ENCODE results near the gene HSF2BP.
A peak's percentile ranks its signal among the peaks of the same experiment; 100 is the strongest.

The HSF2BP gene

GRCh38 chr21:43644071-43644470, 15.2 kb downstream of the HSF2BP start:
- Histone ChIP-seq H3K79me2 (ENCODE audit: control insufficient read depth, insufficient read depth, low read length, poor library complexity) (no peaks in the 10 kb centered on the region), H3K79me1 (ENCODE audit: low read length) (peaks cover 3% of the 10 kb centered on the region), H3K14ac (ENCODE audit: low read length) (no peak overlapping the region), H3K4me1 (ENCODE audit: control insufficient read depth in 1 of 2, insufficient read depth in 2 of 2, low read length in 2 of 2) (peaks cover 0 to 2% of the 10 kb centered on the region in 2 experiments), H3K9me3 (ENCODE audit: insufficient read depth, low read depth, low read length) (no peaks in the 10 kb centered on the region), H3K4me3 (ENCODE audit: low read depth, low read length) (no peak overlapping the region), H3K9ac (ENCODE audit: low read length) (no peak overlapping the region), H2BK120ac (ENCODE audit: insufficient read depth, low read length, poor library complexity) (no peak overlapping the region), H4K8ac (ENCODE audit: low read depth, low read length) (no peak overlapping the region), H2BK12ac (ENCODE audit: low read length) (no peak overlapping the region), H4K91ac (ENCODE audit: low read depth, low read length) (no peak overlapping the region), H3K4me2 (ENCODE audit: low read length) (no peak overlapping the region), H3K27me3 (ENCODE audit: insufficient read depth, low read length) (no peaks in the 10 kb centered on the region), H3K4ac (ENCODE audit: low read depth, low read length) (no peak overlapping the region), H2BK5ac (ENCODE audit: low read depth, low read length, poor library complexity) (no peak overlapping the region), H2AK5ac (ENCODE audit: low read length) (no peak overlapping the region), H3K27ac (ENCODE audit: low read depth, low read length) (no peak overlapping the region), H3K23ac (ENCODE audit: low read length) (no peak overlapping the region), H3K36me3 (ENCODE audit: control insufficient read depth in 1 of 2, insufficient read depth in 2 of 2, low read length in 2 of 2) (no peaks in the 10 kb centered on the region), H3K18ac (ENCODE audit: low read length) (no peak overlapping the region), H2AFZ (ENCODE audit: insufficient read depth, low read length, poor library complexity) (no peak overlapping the region), H4K12ac (ENCODE audit: low read depth, low read length) (no peak overlapping the region)
- no CpG with 5 or more reads among the region's 4 CpGs for WGBS (ENCODE audit: extremely low coverage, insufficient coverage, insufficient read length)
- DNase-seq, result no peak

GRCh38 chr21:43643193-43643592, 16.1 kb downstream of the HSF2BP start:
- WGBS (ENCODE audit: extremely low coverage, insufficient coverage, insufficient read length), result no CpG with 5 or more reads among the region's 4 CpGs

GRCh38 chr21:43640400-43640799, 18.9 kb downstream of the HSF2BP start:
- Histone ChIP-seq H3K4ac (ENCODE audit: low read depth, low read length) (no peak overlapping the region), H2BK120ac (ENCODE audit: insufficient read depth, low read length, poor library complexity) (no peak overlapping the region), H3K14ac (ENCODE audit: low read length) (no peak overlapping the region), H2BK12ac (ENCODE audit: low read length) (no peak overlapping the region), H3K27ac (ENCODE audit: low read depth, low read length) (no peak overlapping the region), H3K4me2 (ENCODE audit: low read length) (no peak overlapping the region), H3K79me1 (ENCODE audit: low read length) (peaks cover 3% of the 10 kb centered on the region), H3K4me3 (ENCODE audit: low read depth, low read length) (no peak overlapping the region), H3K36me3 (ENCODE audit: control insufficient read depth in 1 of 2, insufficient read depth in 2 of 2, low read length in 2 of 2) (no peaks in the 10 kb centered on the region), H2AFZ (ENCODE audit: insufficient read depth, low read length, poor library complexity) (no peak overlapping the region), H2BK5ac (ENCODE audit: low read depth, low read length, poor library complexity) (no peak overlapping the region), H3K18ac (ENCODE audit: low read length) (no peak overlapping the region), H3K9me3 (ENCODE audit: insufficient read depth, low read depth, low read length) (no peaks in the 10 kb centered on the region), H4K91ac (ENCODE audit: low read depth, low read length) (no peak overlapping the region), H3K4me1 (ENCODE audit: control insufficient read depth in 1 of 2, insufficient read depth in 2 of 2, low read length in 2 of 2) (peaks cover 0 to 2% of the 10 kb centered on the region in 2 experiments), H4K8ac (ENCODE audit: low read depth, low read length) (no peak overlapping the region), H4K12ac (ENCODE audit: low read depth, low read length) (no peak overlapping the region), H2AK5ac (ENCODE audit: low read length) (no peak overlapping the region), H3K79me2 (ENCODE audit: control insufficient read depth, insufficient read depth, low read length, poor library complexity) (no peaks in the 10 kb centered on the region), H3K9ac (ENCODE audit: low read length) (no peak overlapping the region), H3K23ac (ENCODE audit: low read length) (no peak overlapping the region), H3K27me3 (ENCODE audit: insufficient read depth, low read length) (no peaks in the 10 kb centered on the region)
- WGBS (ENCODE audit: extremely low coverage, insufficient coverage, insufficient read length), result no CpG with 5 or more reads among the region's 3 CpGs
- peak in 1 of 2 donors; percentile 51 for DNase-seq

More at GRCh38 chr21:43643193-43643592, 16.1 kb downstream of the HSF2BP start:
- Histone ChIP-seq H3K18ac (ENCODE audit: low read length) (no peak overlapping the region), H3K36me3 (ENCODE audit: control insufficient read depth in 1 of 2, insufficient read depth in 2 of 2, low read length in 2 of 2) (no peaks in the 10 kb centered on the region), H2AK5ac (ENCODE audit: low read length) (no peak overlapping the region), H3K9ac (ENCODE audit: low read length) (no peak overlapping the region), H3K4ac (ENCODE audit: low read depth, low read length) (no peak overlapping the region), H3K9me3 (ENCODE audit: insufficient read depth, low read depth, low read length) (no peaks in the 10 kb centered on the region), H3K4me1 (ENCODE audit: control insufficient read depth in 1 of 2, insufficient read depth in 2 of 2, low read length in 2 of 2) (peaks cover 0 to 2% of the 10 kb centered on the region in 2 experiments), H4K12ac (ENCODE audit: low read depth, low read length) (no peak overlapping the region), H3K23ac (ENCODE audit: low read length) (no peak overlapping the region), H2AFZ (ENCODE audit: insufficient read depth, low read length, poor library complexity) (no peak overlapping the region), H3K79me1 (ENCODE audit: low read length) (peaks cover 3% of the 10 kb centered on the region), H3K14ac (ENCODE audit: low read length) (no peak overlapping the region), H3K79me2 (ENCODE audit: control insufficient read depth, insufficient read depth, low read length, poor library complexity) (no peaks in the 10 kb centered on the region), H2BK12ac (ENCODE audit: low read length) (no peak overlapping the region), H4K8ac (ENCODE audit: low read depth, low read length) (no peak overlapping the region), H3K4me2 (ENCODE audit: low read length) (no peak overlapping the region), H3K4me3 (ENCODE audit: low read depth, low read length) (no peak overlapping the region), H2BK5ac (ENCODE audit: low read depth, low read length, poor library complexity) (no peak overlapping the region), H3K27me3 (ENCODE audit: insufficient read depth, low read length) (no peaks in the 10 kb centered on the region), H3K27ac (ENCODE audit: low read depth, low read length) (no peak overlapping the region), H4K91ac (ENCODE audit: low read depth, low read length) (no peak overlapping the region), H2BK120ac (ENCODE audit: insufficient read depth, low read length, poor library complexity) (no peak overlapping the region)
- DNase-seq, result no peak

- WGBS (ENCODE audit: extremely low coverage, insufficient coverage, insufficient read length), result no CpG with 5 or more reads among the region's 7 CpGs
- H3K4me2 ChIP-seq (ENCODE audit: low read length), result no peak overlapping the region
- no peak overlapping the region for H3K4me3 ChIP-seq (ENCODE audit: low read depth, low read length)
- H2BK5ac ChIP-seq (ENCODE audit: low read depth, low read length, poor library complexity), result no peak overlapping the region
- peaks cover 3% of the 10 kb centered on the region for H3K79me1 ChIP-seq (ENCODE audit: low read length)
- H3K4ac ChIP-seq (ENCODE audit: low read depth, low read length), result no peak overlapping the region
- H3K27ac ChIP-seq (ENCODE audit: low read depth, low read length), result no peak overlapping the region
- H3K9me3 ChIP-seq (ENCODE audit: insufficient read depth, low read depth, low read length), result no peaks in the 10 kb centered on the region
- H4K12ac ChIP-seq (ENCODE audit: low read depth, low read length), result peak overlapping the region; percentile 30
- no peak overlapping the region for H3K14ac ChIP-seq (ENCODE audit: low read length)
- H4K8ac ChIP-seq (ENCODE audit: low read depth, low read length), result peak overlapping the region; percentile 28
- H2BK120ac ChIP-seq (ENCODE audit: insufficient read depth, low read length, poor library complexity), result no peak overlapping the region
- no peak overlapping the region for H4K91ac ChIP-seq (ENCODE audit: low read depth, low read length)
- peak overlapping the region; percentile 62 for H2AK5ac ChIP-seq (ENCODE audit: low read length)
- H3K36me3 ChIP-seq (ENCODE audit: control insufficient read depth in 1 of 2, insufficient read depth in 2 of 2, low read length in 2 of 2), result no peaks in the 10 kb centered on the region
- no peaks in the 10 kb centered on the region for H3K4me1 ChIP-seq (ENCODE audit: control insufficient read depth in 1 of 2, insufficient read depth in 2 of 2, low read length in 2 of 2)
- no peak overlapping the region for H3K23ac ChIP-seq (ENCODE audit: low read length)
- no peaks in the 10 kb centered on the region for H3K27me3 ChIP-seq (ENCODE audit: insufficient read depth, low read length)
- DNase-seq, result peak in 1 of 2 donors; percentile 88
- no peaks in the 10 kb centered on the region for H3K79me2 ChIP-seq (ENCODE audit: control insufficient read depth, insufficient read depth, low read length, poor library complexity)
- H3K18ac ChIP-seq (ENCODE audit: low read length), result no peak overlapping the region
- no peak overlapping the region for H3K9ac ChIP-seq (ENCODE audit: low read length)
- H2AFZ ChIP-seq (ENCODE audit: insufficient read depth, low read length, poor library complexity), result no peak overlapping the region
- peak overlapping the region; percentile 58 for H2BK12ac ChIP-seq (ENCODE audit: low read length)
Observed at GRCh38 chr21:43639470-43640353, 19.6 kb downstream of the HSF2BP start.
